HepG2 (cell line): Measurements from ENCODE around the gene CSNK1G3. TPM values are rescaled to one million over a fixed set of nuclear protein-coding genes. Genes with fewer than 3 reads are reported as not detected.

ENCODE experiments used
- ARID4A ChIP-seq: sonication (generic); formaldehyde crosslinking; IDR thresholded peaks from 2 replicates; pipeline ENCODE4 v1.5.0; 2020; ENCODE audit warnings: mild to moderate bottlenecking, missing genetic modification reagents, borderline replicate concordance
- ELK4 ChIP-seq: sonication (generic); formaldehyde crosslinking; IDR thresholded peaks from 2 replicates; pipeline ENCODE4 v1.9.0; 2021; ENCODE audit warnings: missing genetic modification reagents, borderline replicate concordance
- IRX3 ChIP-seq: sonication (generic); formaldehyde crosslinking; IDR thresholded peaks from 2 replicates; pipeline ENCODE4 v1.8.1; 2023; ENCODE audit warnings: mild to moderate bottlenecking, low read depth, missing genetic modification reagents, borderline replicate concordance
- NFKBIZ ChIP-seq: IDR thresholded peaks from 2 replicates; pipeline ENCODE4 v1.6.1; 2018; ENCODE audit warnings: missing genetic modification reagents, missing compliant biosample characterization
- PCBP1 ChIP-seq: fragments of 200-400 bp; formaldehyde crosslinking; IDR thresholded peaks from 2 replicates; pipeline ENCODE4 v1.6.1; 2017; ENCODE audit warnings: mild to moderate bottlenecking, low read depth, low read length, borderline replicate concordance
- RFXAP ChIP-seq: sonication (generic); formaldehyde crosslinking; IDR thresholded peaks from 2 replicates; pipeline ENCODE4 v1.4.0; 2020; ENCODE audit warnings: missing genetic modification reagents, borderline replicate concordance
- SNAPC5 ChIP-seq: sonication (generic); formaldehyde crosslinking; IDR thresholded peaks from 2 replicates; pipeline ENCODE4 v1.8.1; 2023; ENCODE audit warnings: mild to moderate bottlenecking, missing genetic modification reagents, borderline replicate concordance
- SRSF9 ChIP-seq: fragments of 200-400 bp; formaldehyde crosslinking; IDR thresholded peaks from 2 replicates; pipeline ENCODE4 v1.6.1; 2018; ENCODE audit warnings: borderline replicate concordance, mild to moderate bottlenecking, low read depth, low read length; ENCODE audit not compliant: insufficient read depth, poor library complexity, severe bottlenecking
- SRY ChIP-seq: sonication (generic); formaldehyde crosslinking; IDR thresholded peaks from 2 replicates; pipeline ENCODE4 v1.8.0; 2022; ENCODE audit warnings: mild to moderate bottlenecking, missing genetic modification reagents
- TAF1 ChIP-seq: sonication (generic); formaldehyde crosslinking; IDR thresholded peaks from 2 replicates; pipeline ENCODE4 v1.4.0; 2020; ENCODE audit warnings: missing genetic modification reagents
- ZBTB21 ChIP-seq: sonication (generic); formaldehyde crosslinking; IDR thresholded peaks from 2 replicates; pipeline ENCODE4 v1.4.0; 2020; ENCODE audit warnings: missing genetic modification reagents
- ZFP41 ChIP-seq: sonication (generic); formaldehyde crosslinking; IDR thresholded peaks from 2 replicates; pipeline ENCODE4 v1.4.0; 2020; ENCODE audit warnings: mild to moderate bottlenecking, missing genetic modification reagents, borderline replicate concordance
- ZNF160 ChIP-seq: sonication (generic); formaldehyde crosslinking; IDR thresholded peaks from 2 replicates; pipeline ENCODE4 v1.8.0; 2022; ENCODE audit warnings: mild to moderate bottlenecking, inconsistent platforms, missing genetic modification reagents
- ZNF749 ChIP-seq: sonication (generic); formaldehyde crosslinking; IDR thresholded peaks from 2 replicates; pipeline ENCODE4 v1.8.0; 2022; ENCODE audit warnings: mild to moderate bottlenecking, missing genetic modification reagents, moderate library complexity, borderline replicate concordance
- ZNF75D ChIP-seq: sonication (generic); formaldehyde crosslinking; IDR thresholded peaks from 2 replicates; pipeline ENCODE4 v1.8.1; 2023; ENCODE audit warnings: missing genetic modification reagents, mild to moderate bottlenecking, borderline replicate concordance
- polyA plus RNA-seq, 8 experiments: library from polyadenylated mRNA; depleted of rRNA in 3 of 8; stranded (reverse) in 7 of 8; unstranded in 1 of 8; fragments of >200 nt; fragmentation: Illumina TruSeq in 4 of 8; extraction: Trizol in 4 of 8; gene quantifications; 2 replicates each; pipeline versions ENCODE4 v1.2.1 to v1.2.3, GENCODE V29; 2011 to 2016; ENCODE audit warnings: low read depth in 4 of 8, missing spikeins in 1 of 8, mixed read lengths in 1 of 8; ENCODE audit not compliant: insufficient read depth in 1 of 8
- total RNA-seq, 5 experiments: library from RNA; depleted of rRNA; stranded (reverse); fragments of >200 nt; fragmentation: Illumina TruSeq; extraction: Trizol; gene quantifications; 2 replicates each; pipeline ENCODE4 v1.2.3, GENCODE V29; 2016; ENCODE audit warnings: low read depth in 1 of 5
- TF ChIP-seq, protein P1 (sequence below): sonication (generic); formaldehyde crosslinking; IDR thresholded peaks from 2 replicates; pipeline ENCODE4 v1.5.1; 2020; ENCODE audit warnings: mild to moderate bottlenecking, moderate library complexity, missing genetic modification reagents

Gene CSNK1G3
- total and polyA plus RNA-seq, 2 of the 13 experiments (the other 11 are each of a cell fraction or from before 2014, with no cell fraction given), result 11.3 to 31.5 TPM

GRCh38 chr5:123511648-123512605 is at the start of gene CSNK1G3 (continued):
- TF ChIP-seq ZNF160 (CRISPR knock-in tag) (0 out of 2 replicates have a peak, but pooled peaks have one; percentile 51), NFKBIZ (CRISPR knock-in tag) (peak; percentile 74; the same call in 1 of the 2 replicates), SRY (CRISPR knock-in tag) (peak; percentile 84), ARID4A (CRISPR knock-in tag) (peak; percentile 85), SRSF9 (no peak), SNAPC5 (CRISPR knock-in tag) (no peak), ZFP41 (CRISPR knock-in tag) (no peak), ZBTB21 (CRISPR knock-in tag) (peak; percentile 48; the same call in 1 of the 2 replicates), PCBP1 (0 out of 2 replicates have a peak, but pooled peaks have one; percentile 42), TAF1 (CRISPR knock-in tag) (peak; percentile 98), RFXAP (CRISPR knock-in tag) (no peak; the same call in 1 of the 2 replicates), ELK4 (CRISPR knock-in tag) (no peak), IRX3 (CRISPR knock-in tag) (no peak), ZNF75D (CRISPR knock-in tag) (0 out of 2 replicates have a peak, but pooled peaks have one; percentile 20), ZNF749 (CRISPR knock-in tag) (no peak)
- TF ChIP-seq, protein P1, sequence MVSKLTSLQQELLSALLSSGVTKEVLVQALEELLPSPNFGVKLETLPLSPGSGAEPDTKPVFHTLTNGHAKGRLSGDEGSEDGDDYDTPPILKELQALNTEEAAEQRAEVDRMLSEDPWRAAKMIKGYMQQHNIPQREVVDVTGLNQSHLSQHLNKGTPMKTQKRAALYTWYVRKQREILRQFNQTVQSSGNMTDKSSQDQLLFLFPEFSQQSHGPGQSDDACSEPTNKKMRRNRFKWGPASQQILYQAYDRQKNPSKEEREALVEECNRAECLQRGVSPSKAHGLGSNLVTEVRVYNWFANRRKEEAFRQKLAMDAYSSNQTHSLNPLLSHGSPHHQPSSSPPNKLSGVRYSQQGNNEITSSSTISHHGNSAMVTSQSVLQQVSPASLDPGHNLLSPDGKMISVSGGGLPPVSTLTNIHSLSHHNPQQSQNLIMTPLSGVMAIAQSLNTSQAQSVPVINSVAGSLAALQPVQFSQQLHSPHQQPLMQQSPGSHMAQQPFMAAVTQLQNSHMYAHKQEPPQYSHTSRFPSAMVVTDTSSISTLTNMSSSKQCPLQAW, result peak; percentile 49; the same call in 1 of the 2 replicates
